Activated T-helper 1 cell treated with anti-CD3 and anti-CD28 coated beads, Interleukin-12 subunit alpha, Interleukin-12 subunit beta, Interleukin-2, Interleukin-4 antibody, amounts not matched to agents 30 ng/mL and 10 ng/mL and 1 ng/mL, durations not matched to agents 14 hours and 24 hours and 36 hours (primary cell): ENCODE results near the gene CTDP1. TPM values are rescaled to one million over a fixed set of nuclear protein-coding genes. Genes with fewer than 3 reads are reported as not detected.

Experiments used
- DNase-seq: peaks from one replicate; pipeline ENCODE4 v3.0.0; 2021; ENCODE audit warnings: low spot score
- H3K27ac Mint-ChIP-seq: one replicate; pipeline ENCODE4 v1.8.0; 2021; ENCODE audit warnings: mild to moderate bottlenecking, mixed read lengths
- H3K27me3 Mint-ChIP-seq: one replicate; pipeline ENCODE4 v1.8.0; 2022; ENCODE audit warnings: mild to moderate bottlenecking, moderate library complexity, mixed read lengths; ENCODE audit not compliant: insufficient read depth
- H3K36me3 Mint-ChIP-seq: one replicate; pipeline ENCODE4 v1.8.0; 2021; ENCODE audit warnings: low read depth, mixed read lengths
- H3K4me1 Mint-ChIP-seq: one replicate; pipeline ENCODE4 v1.8.0; 2021; ENCODE audit warnings: low read depth, mixed read lengths
- H3K4me3 Mint-ChIP-seq: one replicate; pipeline ENCODE4 v1.8.0; 2021; ENCODE audit warnings: mild to moderate bottlenecking, moderate library complexity, mixed read lengths
- H3K9me3 Mint-ChIP-seq: one replicate; pipeline ENCODE4 v1.8.0; 2021; ENCODE audit warnings: mixed read lengths
- intact Hi-C: fragments of 100-400 bp; cut with micrococcal nuclease; formaldehyde crosslinking; loops from one replicate; pipeline ENCODE4 v1.15.1; 2024
- total RNA-seq: library from RNA; stranded (reverse); gene quantifications from 2 replicates; pipeline ENCODE4 v1.2.3, GENCODE V29; 2022

Gene CTDP1
- total RNA-seq, 1 donor from 2014 or later = 47.2 TPM

GRCh38 chr18:79659733-79660132, 19.9 kb upstream of the CTDP1 start:
- Mint-ChIP-seq H3K4me1 (no peaks in the 10 kb centered on the region), H3K36me3 (no peaks in the 10 kb centered on the region), H3K27ac (no peak overlapping the region), H3K9me3 (peaks cover 5% of the 10 kb centered on the region), H3K4me3 (no peak overlapping the region), H3K27me3 (peaks cover 24% of the 10 kb centered on the region)
- DNase-seq = no peak
- intact Hi-C loops = no loop called here

GRCh38 chr18:79662034-79662433, 17.6 kb upstream of the CTDP1 start:
- Mint-ChIP-seq H3K27me3 (peaks cover 21% of the 10 kb centered on the region), H3K4me3 (no peak overlapping the region), H3K4me1 (no peaks in the 10 kb centered on the region), H3K27ac (no peak overlapping the region), H3K9me3 (no peaks in the 10 kb centered on the region), H3K36me3 (no peaks in the 10 kb centered on the region)
- intact Hi-C loops = no loop called here
- no peak for DNase-seq

- intact Hi-C loops = no loop called here
- Mint-ChIP-seq H3K27me3 (peaks cover 21% of the 10 kb centered on the region), H3K4me1 (no peaks in the 10 kb centered on the region), H3K27ac (no peak overlapping the region), H3K36me3 (no peaks in the 10 kb centered on the region), H3K4me3 (no peak overlapping the region), H3K9me3 (no peaks in the 10 kb centered on the region)
- no peak for DNase-seq
Observed at GRCh38 chr18:79662439-79662838, 17.2 kb upstream of the CTDP1 start.

GRCh38 chr18:79664525-79665125, 15.0 kb upstream of the CTDP1 start:
- intact Hi-C loops = no loop called here
- no peaks in the 10 kb centered on the region for H3K9me3 Mint-ChIP-seq
- no peak for DNase-seq
- no peak overlapping the region for H3K27ac Mint-ChIP-seq
- no peaks in the 10 kb centered on the region for H3K4me1 Mint-ChIP-seq
- H3K4me3 Mint-ChIP-seq = no peak overlapping the region
- H3K36me3 Mint-ChIP-seq = no peaks in the 10 kb centered on the region
- H3K27me3 Mint-ChIP-seq = peaks cover 21% of the 10 kb centered on the region

GRCh38 chr18:79668203-79668602, 11.4 kb upstream of the CTDP1 start:
- peaks cover 11% of the 10 kb centered on the region for H3K27me3 Mint-ChIP-seq
- intact Hi-C loops = no loop called here
- H3K36me3 Mint-ChIP-seq = peaks cover 2% of the 10 kb centered on the region
- no peak for DNase-seq
- no peak overlapping the region for H3K4me3 Mint-ChIP-seq
- no peaks in the 10 kb centered on the region for H3K9me3 Mint-ChIP-seq
- H3K4me1 Mint-ChIP-seq = no peaks in the 10 kb centered on the region
- no peak overlapping the region for H3K27ac Mint-ChIP-seq

- DNase-seq = no peak
- intact Hi-C loops = no loop called here
- H3K4me1 Mint-ChIP-seq = peaks cover 11% of the 10 kb centered on the region
- H3K9me3 Mint-ChIP-seq = peaks cover 5% of the 10 kb centered on the region
- H3K36me3 Mint-ChIP-seq = peaks cover 2% of the 10 kb centered on the region
- H3K27me3 Mint-ChIP-seq = no peaks in the 10 kb centered on the region
- H3K27ac Mint-ChIP-seq = no peak overlapping the region
- H3K4me3 Mint-ChIP-seq = no peak overlapping the region
Observed at GRCh38 chr18:79672490-79673276, 6.9 kb upstream of the CTDP1 start.

- peaks cover 11% of the 10 kb centered on the region for H3K36me3 Mint-ChIP-seq
- intact Hi-C loops = no loop called here
Observed at GRCh38 chr18:79677221-79677620, 2.4 kb upstream of the CTDP1 start.

GRCh38 chr18:79677840-79678239, 1.8 kb upstream of the CTDP1 start:
- DNase-seq = no peak
- intact Hi-C loops = no loop called here
- Mint-ChIP-seq H3K27me3 (no peaks in the 10 kb centered on the region), H3K4me1 (peaks cover 45% of the 10 kb centered on the region), H3K4me3 (peak overlapping the region; percentile 94), H3K36me3 (peaks cover 14% of the 10 kb centered on the region), H3K27ac (peak overlapping the region; percentile 12), H3K9me3 (peaks cover 5% of the 10 kb centered on the region)

More at GRCh38 chr18:79677221-79677620, 2.4 kb upstream of the CTDP1 start:
- Mint-ChIP-seq H3K27me3 (no peaks in the 10 kb centered on the region), H3K4me1 (peaks cover 39% of the 10 kb centered on the region), H3K27ac (no peak overlapping the region), H3K9me3 (peaks cover 5% of the 10 kb centered on the region), H3K4me3 (peak overlapping the region; percentile 94)
- no peak for DNase-seq

GRCh38 chr18:79678665-79679551, 695 bp upstream of the CTDP1 start:
- H3K27ac Mint-ChIP-seq = peak overlapping the region; percentile 99
- intact Hi-C loops = loop anchor here (1.0 kb wide), 9 partner anchors 156 to 610 kb away; partner anchors contain the start of genes ATP9B, RBFA, SLC66A2 and TXNL4A
- no peaks in the 10 kb centered on the region for H3K27me3 Mint-ChIP-seq
- peaks cover 5% of the 10 kb centered on the region for H3K9me3 Mint-ChIP-seq
- peaks cover 20% of the 10 kb centered on the region for H3K36me3 Mint-ChIP-seq
- DNase-seq = peak; percentile 97
- H3K4me1 Mint-ChIP-seq = peaks cover 55% of the 10 kb centered on the region
- peak overlapping the region; percentile 94 for H3K4me3 Mint-ChIP-seq

GRCh38 chr18:79680100-79680879, 687 bp downstream of the CTDP1 start:
- peaks cover 5% of the 10 kb centered on the region for H3K9me3 Mint-ChIP-seq
- DNase-seq = peak; percentile 34
- peaks cover 69% of the 10 kb centered on the region for H3K4me1 Mint-ChIP-seq
- intact Hi-C loops = no loop called here
- H3K36me3 Mint-ChIP-seq = peaks cover 23% of the 10 kb centered on the region
- peak overlapping the region; percentile 90 for H3K27ac Mint-ChIP-seq
- H3K4me3 Mint-ChIP-seq = peak overlapping the region; percentile 92
- H3K27me3 Mint-ChIP-seq = no peaks in the 10 kb centered on the region

GRCh38 chr18:79680891-79681339, 1.3 kb downstream of the CTDP1 start:
- intact Hi-C loops = no loop called here
- H3K27me3 Mint-ChIP-seq = no peaks in the 10 kb centered on the region
- peaks cover 74% of the 10 kb centered on the region for H3K4me1 Mint-ChIP-seq
- peak overlapping the region; percentile 92 for H3K4me3 Mint-ChIP-seq
- DNase-seq = no peak
- peaks cover 23% of the 10 kb centered on the region for H3K36me3 Mint-ChIP-seq
- H3K9me3 Mint-ChIP-seq = peaks cover under 1% of the 10 kb centered on the region
- H3K27ac Mint-ChIP-seq = peak overlapping the region; percentile 91
